Vagina (tissue), 2 donors: ENCODE data around the gene PRKRIP1.

Source experiments
- POLR2A ChIP-seq, 2 donors: fragments of 450-650 bp; IDR thresholded peaks; one replicate each; pipeline ENCODE4 v1.6.1; 2017; ENCODE audit warnings: antibody characterized with exemption in 2 of 2, mild to moderate bottlenecking in 2 of 2, moderate library complexity in 2 of 2
- POLR2AphosphoS5 ChIP-seq, 2 donors: sonication (generic); formaldehyde crosslinking; IDR thresholded peaks; one replicate each; pipeline ENCODE4 v1.9.0; 2017; ENCODE audit warnings: antibody characterized with exemption in 2 of 2, mild to moderate bottlenecking in 2 of 2, low read depth in 1 of 2; ENCODE audit not compliant: insufficient read depth in 1 of 2
- TF ChIP-seq, protein P1 (sequence below), 3 experiments: fragments of 450-650 bp in 2 of 3; fragments of 200-600 bp in 1 of 3; sonication (generic) in 1 of 3; IDR thresholded peaks; one replicate each; pipeline ENCODE4 v1.5.1; 2017 to 2019; ENCODE audit warnings: antibody characterized with exemption in 3 of 3, mild to moderate bottlenecking in 2 of 3, moderate library complexity in 2 of 3

GRCh38 chr7:102429141-102429899 is 33.2 kb downstream of the PRKRIP1 start:
- TF ChIP-seq, protein P1, sequence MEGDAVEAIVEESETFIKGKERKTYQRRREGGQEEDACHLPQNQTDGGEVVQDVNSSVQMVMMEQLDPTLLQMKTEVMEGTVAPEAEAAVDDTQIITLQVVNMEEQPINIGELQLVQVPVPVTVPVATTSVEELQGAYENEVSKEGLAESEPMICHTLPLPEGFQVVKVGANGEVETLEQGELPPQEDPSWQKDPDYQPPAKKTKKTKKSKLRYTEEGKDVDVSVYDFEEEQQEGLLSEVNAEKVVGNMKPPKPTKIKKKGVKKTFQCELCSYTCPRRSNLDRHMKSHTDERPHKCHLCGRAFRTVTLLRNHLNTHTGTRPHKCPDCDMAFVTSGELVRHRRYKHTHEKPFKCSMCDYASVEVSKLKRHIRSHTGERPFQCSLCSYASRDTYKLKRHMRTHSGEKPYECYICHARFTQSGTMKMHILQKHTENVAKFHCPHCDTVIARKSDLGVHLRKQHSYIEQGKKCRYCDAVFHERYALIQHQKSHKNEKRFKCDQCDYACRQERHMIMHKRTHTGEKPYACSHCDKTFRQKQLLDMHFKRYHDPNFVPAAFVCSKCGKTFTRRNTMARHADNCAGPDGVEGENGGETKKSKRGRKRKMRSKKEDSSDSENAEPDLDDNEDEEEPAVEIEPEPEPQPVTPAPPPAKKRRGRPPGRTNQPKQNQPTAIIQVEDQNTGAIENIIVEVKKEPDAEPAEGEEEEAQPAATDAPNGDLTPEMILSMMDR (IDR thresholded peaks at IDR 0.05), result no peak
- TF ChIP-seq POLR2AphosphoS5 (IDR thresholded peaks at IDR 0.05; ENCODE audit: insufficient read depth in 1 of 2, low read depth in 1 of 2) (no peak), POLR2A (IDR thresholded peaks at IDR 0.05) (no peak)
